ENCODE data around the gene MATR3.

DNA sequence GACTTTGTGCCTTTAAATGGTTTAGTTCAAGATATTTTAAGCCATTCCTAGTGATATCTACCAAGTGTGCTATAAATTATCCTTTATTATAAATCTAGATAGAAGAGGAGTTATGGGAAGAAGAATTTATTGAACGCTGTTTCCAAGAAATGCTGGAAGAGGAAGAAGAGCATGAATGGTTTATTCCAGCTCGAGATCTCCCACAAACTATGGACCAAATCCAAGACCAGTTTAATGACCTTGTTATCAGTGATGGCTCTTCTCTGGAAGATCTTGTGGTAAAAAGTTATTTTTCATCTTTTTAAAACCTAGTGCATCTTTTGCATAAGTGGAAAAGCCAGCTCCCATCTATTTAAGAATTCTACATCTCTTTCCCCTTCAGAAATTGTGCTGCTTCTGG lies 70.9 kb downstream of the MATR3 start:
- TF ChIP-seq EP300 (IDR thresholded peaks at IDR 0.05): no peak
- TF ChIP-seq POLR2A (IDR thresholded peaks at IDR 0.05): no peak
- TF ChIP-seq, protein P1, sequence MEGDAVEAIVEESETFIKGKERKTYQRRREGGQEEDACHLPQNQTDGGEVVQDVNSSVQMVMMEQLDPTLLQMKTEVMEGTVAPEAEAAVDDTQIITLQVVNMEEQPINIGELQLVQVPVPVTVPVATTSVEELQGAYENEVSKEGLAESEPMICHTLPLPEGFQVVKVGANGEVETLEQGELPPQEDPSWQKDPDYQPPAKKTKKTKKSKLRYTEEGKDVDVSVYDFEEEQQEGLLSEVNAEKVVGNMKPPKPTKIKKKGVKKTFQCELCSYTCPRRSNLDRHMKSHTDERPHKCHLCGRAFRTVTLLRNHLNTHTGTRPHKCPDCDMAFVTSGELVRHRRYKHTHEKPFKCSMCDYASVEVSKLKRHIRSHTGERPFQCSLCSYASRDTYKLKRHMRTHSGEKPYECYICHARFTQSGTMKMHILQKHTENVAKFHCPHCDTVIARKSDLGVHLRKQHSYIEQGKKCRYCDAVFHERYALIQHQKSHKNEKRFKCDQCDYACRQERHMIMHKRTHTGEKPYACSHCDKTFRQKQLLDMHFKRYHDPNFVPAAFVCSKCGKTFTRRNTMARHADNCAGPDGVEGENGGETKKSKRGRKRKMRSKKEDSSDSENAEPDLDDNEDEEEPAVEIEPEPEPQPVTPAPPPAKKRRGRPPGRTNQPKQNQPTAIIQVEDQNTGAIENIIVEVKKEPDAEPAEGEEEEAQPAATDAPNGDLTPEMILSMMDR (IDR thresholded peaks at IDR 0.05): no peak
